GM18867 (cell line): ENCODE data around the gene IGSF5.
"Not testable (repeated sequence)": the region's sequence is repeated elsewhere in the genome, so short reads cannot be mapped to it uniquely, and the experiment has no call there.

Source experiments
- ATAC-seq: cut with Tn5 transposase; IDR thresholded peaks from one replicate; pipeline ENCODE4 v1.9.1; 2021; ENCODE audit warnings: mild to moderate bottlenecking, moderate library complexity; ENCODE audit not compliant: unreplicated experiment

Gene IGSF5

DNA sequence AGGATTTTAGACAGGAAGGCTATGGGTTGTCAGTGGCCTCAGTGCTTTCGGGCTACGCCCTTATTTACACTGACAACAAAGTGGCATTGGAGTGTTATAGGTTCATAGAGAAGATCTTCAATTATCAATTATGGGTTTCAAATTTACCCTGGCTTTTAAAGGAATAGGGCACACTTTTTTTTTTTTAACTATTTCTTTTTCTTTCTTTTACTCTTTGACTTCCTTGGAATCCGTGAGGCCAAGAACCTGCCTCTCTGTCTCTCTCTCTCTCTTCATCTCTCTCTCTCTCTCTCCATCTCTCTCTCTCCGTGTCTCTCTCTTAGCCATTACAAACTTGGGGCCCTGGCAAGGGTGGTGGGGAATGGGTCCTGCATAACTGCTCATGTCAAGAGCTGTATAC is at the start of gene IGSF5:
IGSF5 (plus strand) TSS at position 301 of the 400 bp plus-strand sequence. CDS start 327 bp downstream, outside the sequence.
- not testable (repeated sequence) for ATAC-seq

DNA sequence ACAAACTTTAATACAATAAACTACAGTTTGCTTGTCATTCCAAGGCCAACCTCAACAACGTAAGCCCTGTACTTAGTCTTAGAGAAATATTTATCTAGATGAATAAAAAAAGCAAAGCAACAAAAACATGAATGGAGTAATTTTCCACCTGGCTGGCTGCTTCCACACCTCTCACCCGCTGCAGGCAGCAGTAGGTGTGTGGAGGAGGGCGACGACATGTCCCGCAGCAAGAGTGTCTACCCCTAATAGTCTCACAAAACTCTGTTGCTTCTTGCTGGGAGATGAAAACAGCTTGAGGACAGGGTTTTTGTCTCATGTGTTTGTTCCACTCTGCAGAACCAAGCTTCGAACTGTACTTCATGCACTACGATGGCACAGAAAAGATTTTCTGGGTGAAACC is 48.8 kb upstream of the IGSF5 start:
- no peak for ATAC-seq

DNA sequence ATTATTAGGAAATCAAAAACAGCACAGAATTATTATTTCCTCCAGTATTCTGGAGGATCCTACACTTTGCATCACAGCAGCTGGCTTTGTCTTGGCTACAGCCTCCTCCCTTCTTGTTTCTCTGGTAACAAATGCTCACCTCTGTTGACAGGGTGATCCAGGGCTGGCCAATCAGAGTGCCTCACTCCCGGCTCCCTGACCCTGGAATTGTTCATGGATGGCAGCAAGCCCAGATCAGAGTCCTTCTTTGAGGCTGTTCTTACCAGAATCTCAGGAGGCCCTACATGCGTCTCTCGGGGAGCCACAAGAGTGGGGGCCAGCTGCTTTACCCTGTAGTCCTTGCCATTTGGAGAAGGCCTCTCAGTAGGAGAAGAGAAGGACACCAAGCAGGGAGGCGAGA is 48.4 kb upstream of the IGSF5 start:
- no peak for ATAC-seq

DNA sequence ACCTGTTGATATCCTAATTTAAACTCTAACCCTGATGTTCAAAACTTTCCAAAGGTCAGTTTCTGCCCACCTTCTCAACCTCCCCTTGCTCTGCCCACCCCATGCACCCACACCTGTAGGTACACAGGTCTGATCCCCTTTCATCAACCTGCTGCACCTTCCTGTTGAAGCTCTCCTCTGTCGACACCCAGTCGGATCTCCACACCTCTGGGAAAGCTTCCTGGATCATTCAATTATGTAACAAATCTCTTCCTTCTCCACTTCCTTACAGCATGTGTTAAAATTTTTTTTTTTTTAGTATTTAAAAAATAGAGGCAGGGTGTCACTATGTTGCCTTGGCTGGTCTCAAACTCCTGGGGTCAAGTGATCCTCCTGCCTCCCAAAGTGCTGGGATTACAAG is 44.7 kb upstream of the IGSF5 start:
- no peak for ATAC-seq

DNA sequence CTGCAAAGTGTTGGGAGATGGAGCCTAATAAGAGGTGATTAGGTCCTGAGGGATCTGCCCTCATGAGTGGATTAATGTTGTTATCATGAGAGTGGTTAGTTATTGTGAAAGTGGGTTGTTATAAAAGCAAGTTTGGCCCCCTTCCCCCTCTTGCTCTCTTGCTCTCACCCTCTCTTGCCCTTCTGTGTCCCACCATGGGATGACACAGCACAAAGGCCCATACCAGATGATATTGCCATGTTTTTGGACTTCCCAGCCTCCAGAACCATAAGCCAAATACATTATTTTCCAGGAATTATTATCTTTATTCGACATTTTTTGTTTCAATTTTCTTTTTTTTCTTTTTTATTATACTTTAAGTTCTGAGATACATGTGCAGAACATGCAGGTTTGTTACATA is 41.4 kb upstream of the IGSF5 start:
- no peak for ATAC-seq

DNA sequence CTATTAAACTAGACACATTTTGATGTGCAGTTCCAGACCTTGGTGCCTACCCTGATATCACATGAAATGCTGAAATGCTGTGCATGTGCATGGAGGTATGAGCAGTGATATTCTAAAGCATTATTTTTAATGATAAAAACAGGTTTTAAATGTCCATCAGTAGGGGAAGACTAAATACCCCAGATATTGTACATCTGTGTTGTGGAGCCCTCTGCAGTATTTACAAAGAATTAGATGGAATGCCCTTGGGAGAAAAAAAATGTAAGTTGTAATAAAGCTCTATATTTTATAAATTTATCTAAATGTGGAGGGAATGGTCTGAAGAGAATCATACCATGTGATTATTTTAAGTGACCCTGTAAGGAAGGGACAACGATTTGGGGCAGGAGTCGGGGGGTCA is 39.1 kb upstream of the IGSF5 start:
- no peak for ATAC-seq

DNA sequence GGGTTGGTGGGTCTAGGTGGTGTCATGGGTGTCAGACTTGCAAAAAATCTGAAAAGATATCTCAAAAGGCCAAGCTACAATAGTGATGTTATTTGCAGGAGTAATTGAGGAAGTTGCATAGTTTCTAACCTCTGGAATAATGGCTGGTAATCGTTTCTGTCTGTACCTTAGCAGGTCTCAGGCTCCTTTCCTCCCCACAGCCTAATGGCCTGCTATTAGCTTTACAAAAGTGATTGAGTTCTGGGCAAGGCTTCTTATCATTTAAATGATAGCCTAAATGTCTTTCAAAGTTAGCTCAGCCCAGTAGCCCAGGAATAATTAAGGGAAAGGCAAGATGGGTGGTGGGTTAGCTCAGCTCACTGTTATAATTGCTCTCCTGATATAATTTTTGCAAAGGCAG is 37.7 kb upstream of the IGSF5 start:
- ATAC-seq = no peak

DNA sequence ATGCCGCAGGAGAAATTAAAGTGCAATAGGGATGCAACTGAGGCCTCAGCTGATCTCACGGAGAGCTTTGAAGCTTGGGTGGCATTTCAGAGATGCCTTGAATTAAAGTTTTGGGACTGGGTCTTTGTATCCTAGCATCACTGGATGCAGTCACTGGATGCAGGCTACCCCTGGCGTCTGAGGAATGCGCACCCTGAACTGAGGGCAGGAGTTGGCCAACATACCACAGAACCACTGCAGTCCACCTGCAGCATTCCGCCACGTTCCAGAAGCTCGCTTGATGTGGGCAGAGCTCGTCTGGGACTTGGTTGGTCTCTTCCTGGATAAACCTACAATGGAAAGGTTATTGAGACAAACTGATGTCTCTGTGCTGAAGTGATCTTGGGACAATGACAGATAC is 34.1 kb upstream of the IGSF5 start:
- no peak for ATAC-seq

DNA sequence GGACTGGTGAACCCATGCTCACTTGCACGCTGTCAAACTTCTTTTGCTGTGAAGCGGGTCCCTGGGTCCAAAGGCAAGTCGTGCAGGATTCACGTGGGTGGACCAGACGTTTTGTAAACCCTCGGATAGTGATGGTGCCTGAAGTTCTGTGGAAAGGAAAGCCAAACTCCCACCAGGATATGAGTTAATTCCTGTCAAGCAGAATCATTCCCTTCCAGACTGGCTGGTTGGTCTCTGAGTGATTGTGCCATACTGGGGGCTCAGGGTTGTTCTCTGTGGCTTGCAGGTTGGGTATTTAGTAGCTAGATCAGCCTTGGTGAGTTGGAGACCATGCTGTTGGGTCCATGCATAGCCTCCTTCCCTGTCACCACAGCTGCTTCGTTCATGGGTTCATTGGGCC is 32.7 kb upstream of the IGSF5 start:
- no peak for ATAC-seq

DNA sequence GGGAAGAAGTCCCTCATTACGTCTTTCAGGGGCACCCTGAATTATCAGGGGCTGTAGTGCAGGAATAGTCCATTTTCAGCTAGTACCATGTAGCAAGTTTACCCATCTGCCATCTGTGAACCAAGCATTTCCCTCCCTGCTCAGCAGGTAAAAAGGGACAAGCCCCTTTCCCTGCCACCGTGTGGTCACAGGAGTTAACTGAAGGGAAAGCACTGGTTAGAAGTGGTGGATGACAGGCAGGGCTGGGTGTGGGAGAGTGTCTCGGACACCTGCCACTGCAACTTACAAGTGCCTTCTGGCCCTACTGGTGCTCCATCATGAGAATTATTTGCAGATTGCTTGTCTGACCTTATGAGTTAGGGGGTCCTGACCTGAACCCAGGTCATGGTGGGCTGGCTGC is 32.0 kb upstream of the IGSF5 start:
- no peak for ATAC-seq

DNA sequence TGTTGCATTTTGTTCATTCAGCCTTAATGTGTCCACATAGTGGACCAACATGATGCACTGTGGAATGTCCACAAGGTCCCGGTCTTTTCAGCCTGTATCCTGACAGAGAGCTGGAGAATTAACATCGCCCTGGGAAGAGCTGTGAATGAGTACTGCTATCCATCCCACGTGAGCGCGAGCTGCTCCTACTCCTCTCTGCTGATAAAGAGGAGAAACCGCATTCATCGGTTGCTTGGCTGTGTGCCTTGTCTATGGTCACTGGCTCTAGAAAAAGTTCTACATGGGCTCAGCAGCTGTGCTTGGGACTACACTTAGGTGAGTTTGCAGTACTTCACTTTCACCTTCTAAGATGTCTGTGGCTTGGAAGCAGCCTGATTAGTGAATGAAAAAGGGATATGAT is 31.1 kb upstream of the IGSF5 start:
- ATAC-seq = no peak

DNA sequence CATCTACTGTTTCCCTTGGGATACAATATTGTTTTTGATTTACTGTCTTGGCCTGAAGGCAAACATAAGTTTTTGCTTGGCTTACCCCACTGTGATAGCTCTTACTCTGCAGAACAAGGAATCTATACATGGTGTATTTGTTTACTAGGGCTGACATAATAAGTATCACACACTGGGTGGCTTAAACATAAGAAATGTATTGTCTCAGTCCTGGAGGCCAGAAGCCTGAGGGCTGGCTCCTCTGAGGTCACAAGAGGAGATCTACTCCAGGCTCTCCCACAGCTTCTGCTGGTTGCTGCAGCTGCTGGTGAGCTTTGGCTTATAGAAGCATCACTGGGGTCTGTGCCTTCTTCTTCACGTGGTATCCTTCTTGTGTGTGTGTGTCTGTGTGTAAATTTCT is 30.7 kb upstream of the IGSF5 start:
- no peak for ATAC-seq

DNA sequence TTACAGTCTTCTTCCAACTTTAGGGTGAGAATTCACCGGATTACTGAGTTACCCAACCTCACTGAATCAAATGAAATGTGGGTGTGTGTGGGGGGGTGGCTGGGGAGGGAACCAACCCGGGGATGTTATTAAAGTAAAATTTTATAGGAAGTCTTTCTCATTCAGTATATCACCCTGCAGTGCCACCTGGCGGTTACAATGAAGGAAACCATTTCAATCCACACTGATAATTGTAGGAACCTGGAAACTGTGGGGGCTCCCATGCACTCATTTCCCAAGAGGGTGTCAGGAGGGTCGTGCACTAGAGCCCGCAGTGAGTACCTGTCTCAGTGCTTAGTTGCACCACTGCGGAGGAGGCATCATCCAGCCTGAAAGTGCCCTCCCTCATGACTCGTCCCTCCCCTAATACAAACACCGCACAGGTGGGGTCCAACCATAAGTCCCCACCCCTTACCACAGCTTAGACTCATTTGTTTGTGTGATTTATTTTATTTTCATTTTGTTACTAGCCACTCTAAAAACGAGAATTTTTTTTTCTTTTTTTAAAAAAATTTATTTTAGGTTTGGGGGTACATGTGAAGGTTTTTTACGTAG is 29.1 kb upstream of the IGSF5 start:
- no peak for ATAC-seq

DNA sequence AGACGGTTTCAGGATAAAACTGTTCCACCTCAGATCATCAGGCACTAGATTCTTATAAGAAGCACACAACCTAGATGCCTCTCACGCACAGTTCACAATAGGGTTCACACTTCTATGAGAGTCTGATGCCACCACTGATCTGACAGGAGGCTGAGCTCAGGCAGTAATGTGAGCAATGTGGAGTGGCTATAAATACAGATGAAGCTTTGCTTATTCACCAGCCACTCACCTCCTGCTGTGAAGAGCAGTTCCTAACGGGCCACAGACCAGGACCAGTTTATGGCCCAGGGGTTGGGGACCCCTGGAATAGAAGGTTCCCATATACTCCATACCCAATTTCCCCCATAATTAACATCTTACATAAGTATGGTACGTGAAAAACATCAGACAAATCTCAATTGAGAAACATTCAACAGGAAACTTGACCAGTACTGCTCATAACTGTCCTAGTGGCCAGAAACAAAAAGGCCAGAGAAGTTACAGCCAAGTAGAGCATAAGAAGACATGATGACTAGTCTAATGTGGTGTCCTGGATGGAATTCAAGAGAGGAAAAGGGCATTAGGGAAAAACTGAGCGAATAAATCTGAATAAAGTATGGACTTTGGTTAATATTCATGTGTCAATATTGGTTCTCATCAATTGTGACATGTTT is 24.7 kb upstream of the IGSF5 start:
- ATAC-seq = no peak

DNA sequence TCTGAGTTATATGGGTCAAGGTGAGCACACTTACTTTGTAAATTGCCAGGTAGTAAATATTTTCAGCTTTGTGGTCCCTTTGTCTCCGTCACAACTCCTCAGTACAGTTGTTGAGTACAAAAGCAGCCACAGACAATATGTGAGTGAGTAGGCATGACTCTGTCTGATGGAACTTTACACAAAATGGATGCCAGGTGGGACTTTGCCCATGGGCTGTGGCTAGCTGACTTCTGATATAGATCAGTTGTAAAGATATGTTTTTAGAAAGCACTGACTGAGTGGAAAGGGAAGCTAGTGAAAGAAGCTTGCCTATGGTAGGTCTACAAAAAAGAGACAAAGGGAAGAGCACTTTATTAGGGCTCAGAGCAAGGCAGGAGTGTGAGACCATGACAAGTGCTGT is 23.1 kb upstream of the IGSF5 start:
- no peak for ATAC-seq

DNA sequence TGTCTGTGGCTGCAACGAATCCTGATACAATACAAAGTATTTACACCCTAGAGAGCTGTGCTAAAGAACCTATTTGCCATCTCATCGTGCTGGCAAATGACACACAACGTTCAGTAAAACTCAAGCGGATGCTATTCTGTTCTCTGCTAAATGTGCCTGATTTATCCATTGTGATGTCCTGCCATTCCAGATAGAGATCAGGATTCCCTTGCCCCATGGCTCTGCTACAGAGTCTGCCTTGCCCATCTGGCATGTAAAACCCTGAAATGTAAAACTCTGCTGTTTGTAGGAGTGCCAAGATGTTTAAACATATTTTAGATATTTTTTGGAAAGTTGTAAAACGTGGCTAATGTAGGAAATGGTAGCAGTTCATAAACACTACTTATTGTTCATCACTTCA is 20.0 kb upstream of the IGSF5 start:
- no peak for ATAC-seq

DNA sequence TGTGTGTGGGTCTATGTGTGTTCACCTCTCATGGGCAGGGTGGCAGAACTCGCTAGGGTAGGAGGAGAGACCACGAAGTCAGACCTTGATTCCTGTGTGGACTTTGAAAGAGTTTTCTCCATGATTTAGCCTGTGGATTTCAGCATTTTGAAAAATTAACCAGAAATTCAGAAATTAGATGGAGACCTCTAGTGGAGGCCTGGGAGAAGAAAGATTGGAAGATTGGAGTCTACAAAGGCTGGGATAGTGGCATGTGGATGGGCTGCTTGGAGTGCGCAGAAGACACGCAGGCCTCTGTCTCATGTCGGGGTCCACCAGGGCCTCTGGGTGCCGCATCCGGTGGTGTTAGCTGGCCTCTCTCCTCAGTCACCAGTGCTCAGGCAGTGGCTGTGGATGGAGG is 18.9 kb upstream of the IGSF5 start:
- no peak for ATAC-seq

DNA sequence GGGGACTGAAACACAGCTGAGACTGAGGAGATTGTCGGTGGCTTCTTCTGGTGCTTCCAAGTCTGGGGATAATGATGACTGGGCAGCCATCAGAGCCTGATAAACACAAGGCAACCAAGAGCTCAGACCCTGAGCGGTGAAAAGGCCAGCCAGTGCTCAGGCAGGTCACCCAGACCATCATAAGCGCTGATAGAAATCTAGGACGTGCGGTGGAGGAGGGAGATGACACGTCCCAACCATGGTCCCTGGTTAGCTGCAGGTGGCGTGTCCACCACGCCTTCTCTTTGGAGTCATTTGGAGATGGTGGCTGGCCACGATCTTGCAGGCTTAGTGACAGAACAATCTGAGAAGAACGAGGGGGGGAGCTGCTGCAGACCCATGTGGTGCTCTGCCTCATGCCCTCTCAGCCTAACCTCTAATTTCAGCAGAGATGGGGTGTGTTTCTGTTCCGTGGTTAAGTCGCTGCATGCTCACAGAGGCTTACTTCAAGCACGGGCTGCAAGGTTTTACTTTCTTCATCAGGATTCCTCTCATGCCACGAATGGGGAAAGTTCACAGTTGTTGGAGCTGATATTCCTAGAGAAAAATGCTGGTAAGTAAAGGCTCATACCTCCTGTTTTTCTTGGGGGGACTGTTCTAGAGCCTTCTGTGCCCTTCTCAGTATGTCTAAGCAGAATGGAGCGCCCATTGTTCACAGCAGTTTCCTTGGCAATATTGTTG is 17.4 kb upstream of the IGSF5 start:
- ATAC-seq = no peak

DNA sequence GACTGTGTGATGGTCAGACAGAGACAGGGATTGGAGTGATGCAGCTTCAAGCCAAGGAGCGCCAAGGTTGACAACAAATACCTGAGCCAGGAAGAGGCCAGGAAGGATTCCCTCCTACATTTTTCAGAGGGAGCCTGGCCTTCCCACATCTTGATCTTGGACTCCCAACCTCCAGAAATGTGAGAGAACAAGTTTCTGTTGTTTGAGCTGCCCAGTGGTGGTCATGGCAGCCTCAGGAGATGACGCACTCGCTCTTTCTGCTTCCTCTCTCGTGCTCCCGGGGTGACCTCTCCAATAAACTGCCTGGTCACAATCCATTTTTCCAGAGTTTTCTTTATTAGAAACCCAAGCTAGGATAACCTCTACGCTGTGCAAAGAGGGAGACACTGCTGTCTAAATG is 16.6 kb upstream of the IGSF5 start:
- ATAC-seq = no peak

DNA sequence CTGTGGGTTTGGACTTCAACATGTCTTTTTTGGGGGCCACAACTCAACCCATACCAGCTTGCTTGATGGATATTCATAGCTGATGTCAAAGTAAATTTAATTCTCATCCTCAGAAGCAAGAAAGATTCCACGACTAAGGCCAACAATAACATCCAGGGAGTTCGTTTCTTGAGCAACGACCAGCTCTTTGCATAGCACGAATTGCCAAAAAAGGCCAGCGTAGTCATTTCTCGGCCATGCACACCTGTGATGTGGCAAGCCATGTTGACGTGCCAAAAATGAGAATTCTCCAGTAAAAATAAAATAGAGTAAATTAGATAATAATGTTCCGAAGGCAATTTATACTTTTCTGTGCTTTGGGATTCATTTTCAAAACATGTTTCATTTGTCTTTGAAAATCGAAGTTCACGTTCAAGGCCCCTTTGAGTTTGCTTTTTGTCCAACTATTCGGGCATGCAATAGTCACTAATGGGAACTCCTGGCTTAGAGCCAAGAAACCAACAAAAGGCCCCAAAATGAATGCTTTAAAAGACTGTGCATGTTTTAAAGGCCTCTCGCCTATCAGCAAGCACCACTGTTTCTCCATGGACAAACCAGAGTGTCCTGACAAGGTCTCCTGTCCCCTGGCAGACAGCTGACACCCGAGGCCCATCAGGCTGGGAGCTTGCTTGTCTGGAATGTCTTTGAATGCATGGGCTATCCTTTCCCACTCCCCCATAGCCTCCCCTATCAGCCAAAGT is 14.4 kb upstream of the IGSF5 start:
- no peak for ATAC-seq

DNA sequence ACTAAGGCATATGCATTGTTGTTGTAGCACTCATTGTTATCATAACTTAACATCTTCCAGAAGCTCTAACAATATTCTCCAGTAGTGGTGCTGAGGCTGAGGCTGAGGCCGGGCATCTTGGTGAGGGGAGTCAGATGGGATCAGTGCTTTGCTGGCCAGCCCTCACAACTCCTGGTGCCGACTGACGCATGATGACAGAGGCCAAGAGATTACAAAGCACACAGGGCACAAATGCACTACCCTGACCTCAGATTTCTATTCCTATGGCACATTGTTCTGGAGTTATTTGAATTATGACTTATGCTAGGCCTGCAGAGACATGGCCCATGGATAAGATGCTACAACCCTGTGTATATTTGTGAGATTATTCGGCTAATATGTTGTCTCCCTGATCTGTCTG is 8.3 kb upstream of the IGSF5 start:
- no peak for ATAC-seq
